Hepatocyte (in vitro differentiated cells): ENCODE measurements around the gene CIAPIN1.

ENCODE experiments used
- CTCF ChIP-seq: fragments of 200-600 bp; sonication (generic); IDR thresholded peaks from 2 replicates; pipeline ENCODE4 v1.5.1; 2016; ENCODE audit warnings: antibody characterized with exemption, mild to moderate bottlenecking; ENCODE audit not compliant: poor library complexity
- EZH2 ChIP-seq: fragments of 200-600 bp; sonication (generic); IDR thresholded peaks from 2 replicates; pipeline ENCODE4 v1.6.1; 2016; ENCODE audit warnings: antibody characterized with exemption, mild to moderate bottlenecking, borderline replicate concordance

DNA sequence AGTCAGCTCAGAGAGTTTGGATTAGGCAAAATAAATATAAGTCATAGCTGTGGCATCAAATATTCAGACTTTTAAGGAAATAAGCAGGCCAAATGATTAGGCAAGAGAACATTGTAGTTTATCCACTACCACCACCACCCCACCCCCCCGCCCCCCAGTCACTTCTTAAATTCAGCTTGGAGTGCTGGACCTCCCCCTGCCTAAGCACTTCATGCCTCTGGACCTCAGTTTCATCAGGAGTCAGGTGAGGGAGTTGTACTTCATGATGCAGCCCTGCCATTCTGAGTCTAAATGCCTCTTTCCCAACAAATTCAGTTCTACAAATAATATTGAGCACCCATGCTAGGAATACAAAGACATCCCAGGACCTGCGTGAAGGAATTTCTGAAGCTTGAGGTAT lies 17.3 kb upstream of the CIAPIN1 start:
- TF ChIP-seq CTCF (no peak), EZH2 (no peak)
